Measurements from ENCODE around the gene SSR1. TPM values are rescaled to one million over a fixed set of nuclear protein-coding genes. Genes with fewer than 3 reads are reported as not detected.
"Not testable (repeated sequence)": the region's sequence is repeated elsewhere in the genome, so short reads cannot be mapped to it uniquely, and the experiment has no call there.

SSR1 gene
- total RNA-seq, 4 donors from 2014 or later = 55.9 to 113 (median 74.8) TPM

- TF ChIP-seq POLR2A (IDR thresholded peaks at IDR 0.05) (no peak), CTCF (IDR thresholded peaks at IDR 0.05) (no peak)
- DNase-seq = no peak
- intact Hi-C loops (cut with DNase I) = no loop called here
- Histone ChIP-seq H3K4me3 (replicated peaks in 1 of 3) (no peak overlapping the region), H3K36me3 (no peaks in the 10 kb centered on the region), H3K27ac (no peak overlapping the region), H3K9me3 (no peaks in the 10 kb centered on the region), H3K27me3 (no peaks in the 10 kb centered on the region), H3K4me1 (no peaks in the 10 kb centered on the region)
- 74 to 84% methylated on average over 7 of the region's 7 CpGs for WGBS, 2 donors
These were observed 11.5 kb upstream of the SSR1 start for GRCh38 chr6:7324520-7324919.

GRCh38 chr6:7323074-7323473, 10.1 kb upstream of the SSR1 start:
- no peak for TF ChIP-seq CTCF (IDR thresholded peaks at IDR 0.05)
- TF ChIP-seq POLR2A (IDR thresholded peaks at IDR 0.05) = no peak
- DNase-seq = no peak
- Histone ChIP-seq H3K27me3 (no peaks in the 10 kb centered on the region), H3K4me3 (replicated peaks in 1 of 3) (no peak overlapping the region), H3K9me3 (no peaks in the 10 kb centered on the region), H3K4me1 (no peaks in the 10 kb centered on the region), H3K36me3 (no peaks in the 10 kb centered on the region), H3K27ac (no peak overlapping the region)
- intact Hi-C loops (cut with DNase I) = no loop called here

GRCh38 chr6:7321866-7322265, 8.9 kb upstream of the SSR1 start:
- WGBS, 2 donors = 64 to 76% methylated on average over 6 of the region's 6 CpGs
- H3K9me3 ChIP-seq; H3K4me3 ChIP-seq (replicated peaks in 1 of 3); H3K36me3 ChIP-seq; intact Hi-C loops (cut with DNase I); H3K27me3 ChIP-seq; DNase-seq; H3K4me1 ChIP-seq; H3K27ac ChIP-seq: not testable (repeated sequence)

GRCh38 chr6:7319406-7319805, 6.4 kb upstream of the SSR1 start:
- 97 to 98% methylated on average over 2 of the region's 2 CpGs for WGBS, 2 donors
- H3K9me3 ChIP-seq; H3K27ac ChIP-seq; intact Hi-C loops (cut with DNase I); H3K4me1 ChIP-seq; H3K36me3 ChIP-seq; H3K4me3 ChIP-seq (replicated peaks in 1 of 3); H3K27me3 ChIP-seq; DNase-seq: not testable (repeated sequence)

GRCh38 chr6:7317538-7317937, 4.5 kb upstream of the SSR1 start:
- H3K27ac ChIP-seq = no peak overlapping the region
- intact Hi-C loops (cut with DNase I) = no loop called here

More at GRCh38 chr6:7317538-7317937, 4.5 kb upstream of the SSR1 start:
- Histone ChIP-seq H3K36me3 (no peaks in the 10 kb centered on the region), H3K4me3 (replicated peaks in 1 of 3) (no peak overlapping the region), H3K4me1 (peaks cover 0 to 4% of the 10 kb centered on the region in 2 donors), H3K9me3 (no peaks in the 10 kb centered on the region), H3K27me3 (no peaks in the 10 kb centered on the region)
- DNase-seq = no peak
- WGBS, 2 donors = 86 to 90% methylated on average over 9 of the region's 9 CpGs
- TF ChIP-seq POLR2A (IDR thresholded peaks at IDR 0.05) (no peak), CTCF (IDR thresholded peaks at IDR 0.05) (no peak)

All from thyroid gland (tissue), 4 donors.